ENCODE measurements around the gene FAM210B. TPM values are rescaled to one million over a fixed set of nuclear protein-coding genes. Genes with fewer than 3 reads are reported as not detected.
"Not testable (repeated sequence)": the region's sequence is repeated elsewhere in the genome, so short reads cannot be mapped to it uniquely, and the experiment has no call there.

Gene FAM210B
- total RNA-seq, 1 donor from 2014 or later: 17.9 TPM

DNA sequence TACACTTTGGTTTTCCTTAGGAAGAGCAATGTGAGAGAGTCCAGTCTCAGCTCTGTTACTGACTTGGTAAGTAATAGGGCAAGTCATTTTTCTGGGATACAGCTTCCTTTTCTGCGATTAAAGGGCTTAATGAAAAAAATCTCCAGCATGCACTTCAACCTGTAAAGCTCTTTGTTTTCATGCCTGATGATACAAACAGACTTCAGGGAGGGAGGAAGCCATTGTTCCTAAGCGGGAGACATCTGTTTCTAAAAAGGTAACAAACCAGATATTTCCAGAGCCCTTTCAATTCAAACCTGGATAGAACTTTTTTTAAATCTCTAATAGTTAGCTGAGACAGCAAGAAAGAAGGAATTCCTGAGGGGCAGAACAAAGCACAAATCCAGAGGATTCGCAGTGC, 48.1 kb downstream of the FAM210B start:
- no peaks in the 10 kb centered on the region for H3K9me3 ChIP-seq
- intact Hi-C loops (cut with DNase I): no loop called here
- H3K27me3 ChIP-seq: no peaks in the 10 kb centered on the region
- no peaks in the 10 kb centered on the region for H3K4me1 ChIP-seq
- peaks cover 44 to 66% of the 10 kb centered on the region in 2 donors for H3K36me3 ChIP-seq
- DNase-seq (ENCODE audit: low spot score in 2 of 2): no peak
- TF ChIP-seq, protein P1, sequence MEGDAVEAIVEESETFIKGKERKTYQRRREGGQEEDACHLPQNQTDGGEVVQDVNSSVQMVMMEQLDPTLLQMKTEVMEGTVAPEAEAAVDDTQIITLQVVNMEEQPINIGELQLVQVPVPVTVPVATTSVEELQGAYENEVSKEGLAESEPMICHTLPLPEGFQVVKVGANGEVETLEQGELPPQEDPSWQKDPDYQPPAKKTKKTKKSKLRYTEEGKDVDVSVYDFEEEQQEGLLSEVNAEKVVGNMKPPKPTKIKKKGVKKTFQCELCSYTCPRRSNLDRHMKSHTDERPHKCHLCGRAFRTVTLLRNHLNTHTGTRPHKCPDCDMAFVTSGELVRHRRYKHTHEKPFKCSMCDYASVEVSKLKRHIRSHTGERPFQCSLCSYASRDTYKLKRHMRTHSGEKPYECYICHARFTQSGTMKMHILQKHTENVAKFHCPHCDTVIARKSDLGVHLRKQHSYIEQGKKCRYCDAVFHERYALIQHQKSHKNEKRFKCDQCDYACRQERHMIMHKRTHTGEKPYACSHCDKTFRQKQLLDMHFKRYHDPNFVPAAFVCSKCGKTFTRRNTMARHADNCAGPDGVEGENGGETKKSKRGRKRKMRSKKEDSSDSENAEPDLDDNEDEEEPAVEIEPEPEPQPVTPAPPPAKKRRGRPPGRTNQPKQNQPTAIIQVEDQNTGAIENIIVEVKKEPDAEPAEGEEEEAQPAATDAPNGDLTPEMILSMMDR (IDR thresholded peaks at IDR 0.05): no peak
- H3K27ac ChIP-seq: no peak overlapping the region
- H3K4me3 ChIP-seq: no peak overlapping the region

DNA sequence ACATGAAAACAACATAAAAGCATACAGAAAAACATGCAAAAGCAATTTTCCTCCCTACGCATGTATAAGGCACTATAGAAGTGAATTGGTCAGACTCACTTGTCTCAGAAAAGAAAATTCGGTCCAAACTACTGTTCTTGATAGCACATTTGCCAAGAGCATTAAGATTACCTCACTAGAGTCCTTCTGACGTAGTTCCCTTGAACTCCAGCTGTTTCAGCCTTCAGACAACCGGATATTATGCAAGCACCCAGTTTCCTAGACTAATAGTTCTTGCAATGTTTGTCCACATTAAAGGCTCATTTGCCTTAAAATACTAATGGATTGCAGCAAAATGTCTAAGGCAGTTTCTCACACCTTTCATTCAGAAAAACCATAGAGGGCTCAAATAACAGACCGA, 50.7 kb downstream of the FAM210B start:
- H3K9me3 ChIP-seq: no peaks in the 10 kb centered on the region
- no peaks in the 10 kb centered on the region for H3K27me3 ChIP-seq
- H3K4me1 ChIP-seq: no peaks in the 10 kb centered on the region
- no peak overlapping the region for H3K4me3 ChIP-seq
- peaks cover 27 to 44% of the 10 kb centered on the region in 2 donors for H3K36me3 ChIP-seq
- DNase-seq (ENCODE audit: low spot score in 2 of 2): no peak
- H3K27ac ChIP-seq: no peak overlapping the region
- TF ChIP-seq, protein P1 (IDR thresholded peaks at IDR 0.05): no peak
- intact Hi-C loops (cut with DNase I): no loop called here

DNA sequence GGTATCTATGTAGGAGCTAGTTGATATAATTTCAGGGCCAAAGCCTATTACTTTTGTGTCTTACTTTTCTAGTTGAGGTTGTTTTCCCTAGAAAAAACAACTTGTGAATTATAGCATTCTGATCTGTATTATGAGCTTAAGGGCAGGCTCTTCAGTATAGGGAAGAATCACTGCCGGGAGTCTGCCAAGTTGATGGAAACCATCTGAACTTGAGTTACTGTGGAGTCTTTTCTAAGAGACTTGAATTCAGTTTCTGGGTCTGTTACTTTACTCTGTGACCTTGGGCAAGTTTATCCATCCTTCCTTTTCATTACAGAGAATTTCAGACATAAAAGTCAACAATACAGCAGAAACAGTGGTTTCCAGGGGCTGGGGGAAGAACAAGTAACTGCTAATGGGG, 51.2 kb downstream of the FAM210B start:
- intact Hi-C loops (cut with DNase I): no loop called here
- Histone ChIP-seq H3K27me3 (no peaks in the 10 kb centered on the region), H3K36me3 (peaks cover 23 to 41% of the 10 kb centered on the region in 2 donors), H3K4me1 (no peaks in the 10 kb centered on the region), H3K9me3 (no peaks in the 10 kb centered on the region), H3K4me3 (no peak overlapping the region), H3K27ac (no peak overlapping the region)
- TF ChIP-seq, protein P1 (IDR thresholded peaks at IDR 0.05): no peak
- no peak for DNase-seq (ENCODE audit: low spot score in 2 of 2)

DNA sequence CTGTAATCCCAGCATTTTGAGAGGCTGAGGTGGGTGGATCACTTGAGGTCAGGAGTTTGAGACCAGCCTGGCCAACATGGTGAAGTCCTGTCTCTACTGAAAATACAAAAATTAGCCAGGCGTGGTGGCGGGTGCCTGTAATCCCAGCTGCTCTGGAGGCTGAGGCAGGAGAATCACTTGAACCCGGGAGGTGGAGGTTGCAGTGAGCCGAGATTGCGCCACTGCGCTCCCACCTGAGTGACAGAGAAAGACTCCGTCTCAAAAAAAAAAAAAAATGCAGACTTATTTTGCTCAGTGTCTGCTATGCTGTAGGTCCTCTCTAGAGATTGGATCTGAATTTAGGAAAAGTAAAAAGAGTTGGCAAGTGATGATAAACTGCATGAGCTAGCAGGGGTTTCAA, 52.5 kb downstream of the FAM210B start:
- Histone ChIP-seq H3K36me3 (peaks cover 14 to 28% of the 10 kb centered on the region in 2 donors), H3K27ac (peak overlapping the region in 1 of 2 donors; percentile 30)
- H3K4me1 ChIP-seq; intact Hi-C loops (cut with DNase I); H3K27me3 ChIP-seq; DNase-seq (ENCODE audit: low spot score in 2 of 2); H3K4me3 ChIP-seq; H3K9me3 ChIP-seq: not testable (repeated sequence)

DNA sequence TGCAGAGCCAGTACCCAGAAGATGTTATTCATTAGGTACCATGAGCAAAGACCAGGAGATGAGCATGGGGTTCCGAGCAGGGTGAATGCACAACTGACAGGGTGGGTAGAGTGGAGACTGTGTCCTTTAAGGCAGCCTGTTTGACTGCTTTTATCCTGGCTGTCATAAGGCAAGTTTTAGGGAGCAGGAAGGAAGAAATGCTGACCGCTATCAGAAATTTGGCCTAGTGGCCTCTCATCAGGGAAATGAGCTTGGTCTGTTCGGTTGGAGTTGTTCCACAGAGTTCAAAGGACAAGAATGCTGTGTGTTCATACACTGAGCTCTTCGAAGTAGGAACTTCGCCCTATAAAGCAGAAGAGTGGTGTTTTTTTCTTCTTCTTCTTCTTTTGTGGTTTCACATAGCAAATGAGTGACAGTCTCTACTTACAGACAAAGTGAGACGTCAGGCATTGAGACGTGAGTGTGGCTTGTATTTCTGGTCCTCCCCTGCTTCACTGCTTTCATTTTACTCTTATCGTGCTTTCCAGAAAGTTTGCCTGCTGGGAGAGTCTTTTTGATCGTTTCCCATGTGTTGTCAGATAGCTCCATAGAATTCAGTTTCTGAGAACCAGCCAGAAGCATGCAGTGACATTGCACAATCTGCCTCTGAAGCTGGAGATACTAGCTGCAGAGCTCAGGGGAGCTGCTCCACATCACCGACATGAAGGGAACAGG, 53.1 kb downstream of the FAM210B start, which contains the start of gene CASS4:
TSS of gene CASS4 (plus strand) at position 502 of the 714 bp plus-strand sequence. CDS start at position 701, 199 bp downstream.
- Histone ChIP-seq H3K27me3 (no peaks in the 10 kb centered on the region), H3K4me1 (no peaks in the 10 kb centered on the region), H3K27ac (peak within 1 kb of the TSS; percentile 2 to 30), H3K9me3 (no peaks in the 10 kb centered on the region), H3K36me3 (peaks cover 8 to 22% of the 10 kb centered on the region in 2 donors), H3K4me3 (peak within 1 kb of the TSS; percentile 27 to 31)
- intact Hi-C loops (cut with DNase I): no loop called here
- no peak for DNase-seq (ENCODE audit: low spot score in 2 of 2)
- TF ChIP-seq, protein P1 (IDR thresholded peaks at IDR 0.05): no peak

DNA sequence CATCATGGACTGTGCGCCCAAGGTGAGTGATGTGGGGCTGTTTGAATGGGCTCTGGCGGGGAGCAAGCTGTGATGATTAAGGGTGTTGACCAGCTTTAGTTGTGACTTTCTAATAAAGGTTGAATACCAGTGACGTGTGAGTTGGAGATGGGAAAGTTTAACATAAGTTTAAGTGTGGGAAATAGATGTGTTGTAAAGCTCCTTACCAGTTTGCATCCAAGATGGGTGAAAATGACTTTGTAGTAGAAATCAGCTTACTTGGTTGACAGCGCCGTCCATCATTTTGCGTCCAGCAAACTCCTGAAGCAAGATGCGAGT, 53.7 kb downstream of the FAM210B start:
- TF ChIP-seq, protein P1 (IDR thresholded peaks at IDR 0.05): no peak
- Histone ChIP-seq H3K4me1 (no peaks in the 10 kb centered on the region), H3K36me3 (peaks cover 3 to 16% of the 10 kb centered on the region in 2 donors), H3K27me3 (no peaks in the 10 kb centered on the region), H3K9me3 (no peaks in the 10 kb centered on the region), H3K4me3 (peak overlapping the region; percentile 27 to 31), H3K27ac (peak overlapping the region; percentile 2 to 24)
- DNase-seq (ENCODE audit: low spot score in 2 of 2): no peak
- intact Hi-C loops (cut with DNase I): no loop called here

All from ascending aorta (tissue), 2 donors.